Activated T-cell treated with anti-CD3 and anti-CD28 coated beads, Interleukin-2, amount 50 U/mL, for 24 hours (primary cell): Measurements from ENCODE around the gene RAB30.

Experiments
- DNase-seq: peaks from one replicate; pipeline ENCODE4 v3.0.0-alpha.2; 2020
- H3K27ac Mint-ChIP-seq: 2 replicates; pipeline ENCODE4 v1.8.0; 2020; ENCODE audit warnings: mild to moderate bottlenecking, mixed read lengths
- H3K27me3 Mint-ChIP-seq: 2 replicates; pipeline ENCODE4 v1.8.0; 2020; ENCODE audit warnings: mixed read lengths
- H3K36me3 Mint-ChIP-seq: 2 replicates; pipeline ENCODE4 v1.8.0; 2020; ENCODE audit warnings: low read depth, mixed read lengths
- H3K4me1 Mint-ChIP-seq: 2 replicates; pipeline ENCODE4 v1.8.0; 2020; ENCODE audit warnings: low read depth, mixed read lengths
- H3K4me3 Mint-ChIP-seq: 2 replicates; pipeline ENCODE4 v1.8.0; 2020; ENCODE audit warnings: mild to moderate bottlenecking, moderate library complexity, mixed read lengths
- H3K9me3 Mint-ChIP-seq: 2 replicates; pipeline ENCODE4 v1.8.0; 2020; ENCODE audit warnings: mixed read lengths

The RAB30 gene

DNA sequence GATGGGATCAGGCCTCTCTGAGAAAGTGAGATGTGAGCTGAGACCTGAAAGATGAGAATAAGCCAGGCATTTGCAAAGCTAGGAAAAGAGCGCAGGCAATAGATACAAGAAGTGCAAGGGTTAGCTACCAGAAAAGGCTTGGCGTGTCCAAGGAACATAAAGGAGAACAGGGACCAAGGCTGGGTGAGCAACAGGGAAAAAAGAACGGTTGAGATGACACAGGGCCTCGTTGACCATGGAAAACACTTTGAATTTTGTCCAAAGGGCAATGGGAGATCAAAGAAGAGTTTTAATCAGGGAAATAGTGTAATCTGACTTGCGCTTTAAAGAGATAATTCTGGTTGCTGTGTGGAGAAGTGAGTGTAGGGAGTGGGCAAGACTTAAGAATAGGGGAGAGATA lies 35.0 kb downstream of the RAB30 start:
- Mint-ChIP-seq H3K27ac (no peak overlapping the region), H3K4me3 (no peak overlapping the region), H3K36me3 (peaks cover 14% of the 10 kb centered on the region), H3K9me3 (no peaks in the 10 kb centered on the region), H3K27me3 (no peaks in the 10 kb centered on the region), H3K4me1 (peaks cover 51% of the 10 kb centered on the region)
- no peak for DNase-seq

GRCh38 chr11:83035070-83035854 lies 36.4 kb downstream of the RAB30 start:
- peaks cover 45% of the 10 kb centered on the region for H3K4me1 Mint-ChIP-seq
- H3K4me3 Mint-ChIP-seq, result no peak overlapping the region
- no peaks in the 10 kb centered on the region for H3K27me3 Mint-ChIP-seq
- peaks cover 17% of the 10 kb centered on the region for H3K36me3 Mint-ChIP-seq
- no peak for DNase-seq
- H3K9me3 Mint-ChIP-seq, result no peaks in the 10 kb centered on the region
- no peak overlapping the region for H3K27ac Mint-ChIP-seq

DNA sequence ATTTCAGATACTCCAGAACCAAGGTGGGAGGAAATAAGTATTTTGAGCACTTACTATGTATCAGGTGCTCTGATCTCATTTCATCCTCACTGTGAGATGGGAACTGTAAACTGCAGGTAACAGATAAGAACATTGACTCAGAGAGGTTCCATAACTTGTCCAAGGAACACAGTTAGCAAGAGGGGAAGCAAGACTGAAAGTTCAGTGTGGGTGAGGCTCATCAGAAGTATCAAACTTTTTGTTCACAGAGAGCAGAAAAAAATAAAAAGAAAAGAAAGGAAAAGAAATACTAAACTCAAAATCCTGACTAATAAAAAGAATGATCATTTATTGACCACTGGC lies 37.1 kb downstream of the RAB30 start:
- Mint-ChIP-seq H3K4me1 (peaks cover 40% of the 10 kb centered on the region), H3K4me3 (no peak overlapping the region), H3K27me3 (no peaks in the 10 kb centered on the region), H3K36me3 (peaks cover 14% of the 10 kb centered on the region), H3K9me3 (no peaks in the 10 kb centered on the region), H3K27ac (peak overlapping the region; percentile 9)
- DNase-seq, result no peak

- peaks cover 36% of the 10 kb centered on the region for H3K4me1 Mint-ChIP-seq
- no peak for DNase-seq
- H3K9me3 Mint-ChIP-seq, result no peaks in the 10 kb centered on the region
- H3K27me3 Mint-ChIP-seq, result no peaks in the 10 kb centered on the region
- no peak overlapping the region for H3K4me3 Mint-ChIP-seq
- H3K27ac Mint-ChIP-seq, result peak overlapping the region; percentile 9
- H3K36me3 Mint-ChIP-seq, result peaks cover 12% of the 10 kb centered on the region
Measured at GRCh38 chr11:83033972-83034672, 37.6 kb downstream of the RAB30 start.

GRCh38 chr11:83033371-83033770 lies 38.3 kb downstream of the RAB30 start:
- no peak overlapping the region for H3K4me3 Mint-ChIP-seq

GRCh38 chr11:83031127-83031526 lies 40.6 kb downstream of the RAB30 start:
- no peaks in the 10 kb centered on the region for H3K27me3 Mint-ChIP-seq
- DNase-seq, result no peak
- no peak overlapping the region for H3K27ac Mint-ChIP-seq
- H3K4me1 Mint-ChIP-seq, result peaks cover 36% of the 10 kb centered on the region
- H3K4me3 Mint-ChIP-seq, result no peak overlapping the region
- peaks cover 12% of the 10 kb centered on the region for H3K36me3 Mint-ChIP-seq
- no peaks in the 10 kb centered on the region for H3K9me3 Mint-ChIP-seq

More at GRCh38 chr11:83033371-83033770, 38.3 kb downstream of the RAB30 start:
- no peak for DNase-seq
- H3K36me3 Mint-ChIP-seq, result peaks cover 12% of the 10 kb centered on the region
- H3K27me3 Mint-ChIP-seq, result no peaks in the 10 kb centered on the region
- H3K9me3 Mint-ChIP-seq, result no peaks in the 10 kb centered on the region
- no peak overlapping the region for H3K27ac Mint-ChIP-seq
- H3K4me1 Mint-ChIP-seq, result peaks cover 38% of the 10 kb centered on the region

DNA sequence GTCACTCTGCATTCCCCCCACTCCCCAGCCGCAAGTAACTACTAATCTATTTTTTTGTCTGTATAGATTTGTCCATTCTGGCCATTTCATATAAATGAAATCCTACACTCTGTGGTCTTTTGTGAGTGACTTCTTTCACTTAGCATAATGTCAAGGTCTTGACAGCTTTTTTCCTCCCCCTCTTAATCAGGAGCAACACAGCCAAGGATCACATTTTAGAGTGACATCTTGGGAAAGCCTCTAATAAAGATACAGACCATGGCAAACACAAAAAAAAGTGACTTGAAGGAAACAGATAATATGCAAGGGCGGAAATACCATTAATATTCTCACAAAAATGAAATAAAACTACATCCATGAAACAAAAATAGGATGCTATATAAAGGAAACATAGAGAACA lies 43.9 kb downstream of the RAB30 start:
- Mint-ChIP-seq H3K36me3 (peaks cover 12% of the 10 kb centered on the region), H3K27me3 (no peaks in the 10 kb centered on the region), H3K27ac (no peak overlapping the region)

DNA sequence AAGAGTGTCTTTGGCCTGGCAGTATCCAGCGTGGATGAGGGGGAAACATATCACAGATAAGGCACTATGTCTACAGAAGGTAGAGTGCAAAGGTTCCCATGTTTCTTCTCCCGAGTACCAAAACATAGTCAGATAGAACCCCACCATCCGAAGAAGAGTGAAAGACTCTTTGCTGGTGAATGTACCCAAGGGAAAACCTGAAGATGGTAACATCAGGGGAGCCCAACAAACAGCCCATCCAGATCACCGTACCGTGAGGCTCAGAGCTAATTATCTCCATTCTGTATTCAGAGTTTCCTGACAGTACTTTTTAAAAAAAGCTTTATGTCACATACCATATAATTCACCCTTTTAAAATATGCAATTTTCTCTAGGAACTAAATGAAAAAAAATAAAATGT lies 44.4 kb downstream of the RAB30 start:
- Mint-ChIP-seq H3K4me3 (no peak overlapping the region), H3K27me3 (no peaks in the 10 kb centered on the region), H3K4me1 (peaks cover 25% of the 10 kb centered on the region), H3K9me3 (no peaks in the 10 kb centered on the region), H3K36me3 (peaks cover 12% of the 10 kb centered on the region), H3K27ac (no peak overlapping the region)
- DNase-seq, result no peak

More for the DNA sequence above, 43.9 kb downstream of the RAB30 start:
- peaks cover 25% of the 10 kb centered on the region for H3K4me1 Mint-ChIP-seq
- H3K9me3 Mint-ChIP-seq, result no peaks in the 10 kb centered on the region
- DNase-seq, result no peak
- H3K4me3 Mint-ChIP-seq, result no peak overlapping the region

GRCh38 chr11:83026229-83026628 lies 45.5 kb downstream of the RAB30 start:
- H3K9me3 Mint-ChIP-seq, result no peaks in the 10 kb centered on the region
- no peak overlapping the region for H3K27ac Mint-ChIP-seq
- no peak for DNase-seq
- peaks cover 5% of the 10 kb centered on the region for H3K36me3 Mint-ChIP-seq
- H3K4me3 Mint-ChIP-seq, result no peak overlapping the region
- H3K27me3 Mint-ChIP-seq, result no peaks in the 10 kb centered on the region
- peaks cover 25% of the 10 kb centered on the region for H3K4me1 Mint-ChIP-seq

- H3K27ac Mint-ChIP-seq, result no peak overlapping the region
- no peaks in the 10 kb centered on the region for H3K27me3 Mint-ChIP-seq
- H3K36me3 Mint-ChIP-seq, result peaks cover 2% of the 10 kb centered on the region
- no peak overlapping the region for H3K4me3 Mint-ChIP-seq
- peaks cover 25% of the 10 kb centered on the region for H3K4me1 Mint-ChIP-seq
- no peak for DNase-seq
- H3K9me3 Mint-ChIP-seq, result no peaks in the 10 kb centered on the region
Measured at GRCh38 chr11:83025267-83025704, 46.4 kb downstream of the RAB30 start.

- Mint-ChIP-seq H3K4me3 (no peak overlapping the region), H3K4me1 (peaks cover 25% of the 10 kb centered on the region), H3K27me3 (no peaks in the 10 kb centered on the region), H3K36me3 (no peaks in the 10 kb centered on the region), H3K27ac (no peak overlapping the region), H3K9me3 (no peaks in the 10 kb centered on the region)
- no peak for DNase-seq
Measured at GRCh38 chr11:83024270-83024854, 47.3 kb downstream of the RAB30 start.

DNA sequence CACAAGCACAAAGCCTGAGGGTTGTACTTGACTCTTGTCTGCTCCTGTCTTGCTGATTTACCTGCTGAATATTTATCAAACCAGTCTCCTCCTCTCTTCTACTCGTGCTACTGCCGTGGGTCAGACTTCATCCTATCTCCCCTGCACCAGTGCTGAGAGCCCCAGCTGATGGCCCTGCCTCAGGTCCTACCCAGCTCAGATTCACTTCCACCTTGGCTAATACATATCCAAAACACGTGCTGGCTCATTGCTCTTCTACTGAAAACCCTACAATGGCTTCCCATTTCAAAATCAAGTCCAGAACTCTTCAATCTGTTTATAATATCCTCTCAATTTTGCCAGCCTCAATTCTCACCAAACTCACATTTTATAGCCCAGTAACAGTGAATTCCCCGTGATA lies 48.3 kb downstream of the RAB30 start:
- DNase-seq, result no peak
- H3K36me3 Mint-ChIP-seq, result peaks cover 4% of the 10 kb centered on the region
- H3K9me3 Mint-ChIP-seq, result peaks cover under 1% of the 10 kb centered on the region
- no peak overlapping the region for H3K4me3 Mint-ChIP-seq
- H3K4me1 Mint-ChIP-seq, result peaks cover 26% of the 10 kb centered on the region
- H3K27ac Mint-ChIP-seq, result no peak overlapping the region
- no peaks in the 10 kb centered on the region for H3K27me3 Mint-ChIP-seq

GRCh38 chr11:83021780-83022125 lies 49.9 kb downstream of the RAB30 start:
- H3K27ac Mint-ChIP-seq, result no peak overlapping the region
- H3K36me3 Mint-ChIP-seq, result peaks cover 6% of the 10 kb centered on the region
- H3K4me1 Mint-ChIP-seq, result peaks cover 23% of the 10 kb centered on the region
- H3K9me3 Mint-ChIP-seq, result peaks cover 3% of the 10 kb centered on the region
- no peaks in the 10 kb centered on the region for H3K27me3 Mint-ChIP-seq
- H3K4me3 Mint-ChIP-seq, result no peak overlapping the region
- DNase-seq, result no peak

DNA sequence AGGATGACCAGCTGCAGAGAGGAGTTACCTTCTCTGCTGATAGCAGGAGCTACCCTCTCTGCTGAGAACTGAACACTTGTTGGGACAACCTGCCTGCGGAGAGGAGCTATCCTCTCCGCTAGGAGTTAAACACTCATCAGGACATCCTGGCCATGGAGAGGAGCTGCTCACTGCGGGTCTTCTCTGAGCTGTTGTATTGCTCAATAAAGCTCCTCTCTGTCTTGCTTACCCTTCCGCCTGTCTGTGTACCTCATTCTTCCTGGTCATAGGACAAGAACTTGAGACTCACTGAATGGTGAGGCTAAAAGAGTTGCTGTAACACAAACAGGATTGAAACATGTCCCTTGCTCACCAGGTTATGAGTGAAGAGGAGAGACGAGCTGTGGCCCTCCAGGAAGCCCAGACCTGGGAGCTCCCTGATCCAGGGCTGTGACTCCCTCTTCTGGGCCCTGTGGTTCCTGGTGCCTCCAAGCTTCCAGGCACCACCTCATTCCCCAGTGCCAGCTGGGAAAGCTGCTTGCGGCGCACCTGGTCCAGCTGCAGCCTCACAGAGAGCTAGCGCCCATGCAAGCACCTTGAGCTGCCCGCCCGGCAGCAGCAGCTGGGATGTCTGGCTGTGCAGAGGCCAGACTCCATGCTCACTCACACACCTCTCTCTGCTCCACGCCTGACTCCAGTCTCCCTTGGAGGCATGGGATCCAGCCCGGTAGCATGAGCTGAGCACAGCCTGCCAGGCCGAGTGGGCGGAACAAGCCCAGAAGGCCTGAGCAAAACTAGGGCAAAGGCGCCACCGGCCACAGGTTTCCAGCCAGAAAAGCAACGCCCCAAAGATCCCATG lies 50.5 kb downstream of the RAB30 start:
- H3K4me3 Mint-ChIP-seq, result no peak overlapping the region
- peaks cover 22% of the 10 kb centered on the region for H3K4me1 Mint-ChIP-seq
- no peak for DNase-seq
- H3K36me3 Mint-ChIP-seq, result peaks cover 6% of the 10 kb centered on the region
- no peaks in the 10 kb centered on the region for H3K27me3 Mint-ChIP-seq
- no peak overlapping the region for H3K27ac Mint-ChIP-seq
- H3K9me3 Mint-ChIP-seq, result peaks cover 3% of the 10 kb centered on the region
